ENCODE measurements around the gene STAT1. TPM values are rescaled to one million over a fixed set of nuclear protein-coding genes. Genes with fewer than 3 reads are reported as not detected.

STAT1 gene
- total and polyA plus RNA-seq, 10 of the 15 experiments (the other 5 are each of a cell fraction or from before 2014, with no cell fraction given): 81.8 to 398 (median 307) TPM

- H3K27me3 ChIP-seq (replicated peaks in 1 of 2; ENCODE audit: control insufficient read depth in 2 of 2, insufficient read depth in 2 of 2, low read length in 1 of 2): no peaks in the 10 kb centered on the region
- no peaks in the 10 kb centered on the region; the same call in 1 of the 2 replicates for H3K4me1 ChIP-seq (ENCODE audit: control insufficient read depth, insufficient read depth, low read length)
- H3K4me2 ChIP-seq (ENCODE audit: control insufficient read depth, insufficient read depth): no peak overlapping the region
- 15% methylated on average over 2 of the region's 2 CpGs for whole genome bisulfite sequencing (ENCODE audit: insufficient coverage, insufficient replicate concordance, low lambda C conversion rate, missing lambda C conversion rate)
- ChIA-PET POLR2A (no interaction called here), CTCF (interaction anchor here (0.7 to 2.9 kb wide), 4 partner anchors 16 to 186 kb away, joined by 3 to 13 read pairs (median 8); no protein-coding TSS in a partner anchor), RAD21 (ENCODE audit: unreplicated experiment) (interaction anchor here (0.6 to 2.3 kb wide), 2 partner anchors 68 to 186 kb away, joined by 3 to 8 read pairs; no protein-coding TSS in a partner anchor), SMC1A (ENCODE audit: uncharacterized antibody, unreplicated experiment) (interaction anchor here (0.8 to 2.4 kb wide), 5 partner anchors 13 to 186 kb away, joined by 3 to 8 read pairs (median 5); no protein-coding TSS in a partner anchor)
- H2AFZ ChIP-seq (ENCODE audit: control insufficient read depth, low read depth, low read length): no peak overlapping the region
- H4K20me1 ChIP-seq (ENCODE audit: control insufficient read depth, insufficient read depth): no peaks in the 10 kb centered on the region
- no peak overlapping the region for H3K4me3 ChIP-seq
- intact Hi-C loops (cut with micrococcal nuclease; ENCODE audit: unreplicated experiment) (no loop called here), in situ Hi-C loops (cut with MboI) (no loop called here)
- DNase-seq (ENCODE audit: low read depth, low spot score): no peak
- no peak for ATAC-seq
- no peak for FAIRE-seq
- H3K9ac ChIP-seq (ENCODE audit: control insufficient read depth, insufficient read depth, low read length): no peak overlapping the region
- no peaks in the 10 kb centered on the region for H3K79me2 ChIP-seq (ENCODE audit: control insufficient read depth, insufficient read depth, low read length)
- H3K9me3 ChIP-seq (replicated peaks; ENCODE audit: control insufficient read depth, insufficient read depth, low read length): no peaks in the 10 kb centered on the region
- no TSS peak for BruUV-seq (replicated peaks)
- no peak for TF ChIP-seq KAT2A (conservative IDR thresholded peaks at IDR 0.05; ENCODE audit: control insufficient read depth, low read depth, low read length)
- TF ChIP-seq, protein P1, sequence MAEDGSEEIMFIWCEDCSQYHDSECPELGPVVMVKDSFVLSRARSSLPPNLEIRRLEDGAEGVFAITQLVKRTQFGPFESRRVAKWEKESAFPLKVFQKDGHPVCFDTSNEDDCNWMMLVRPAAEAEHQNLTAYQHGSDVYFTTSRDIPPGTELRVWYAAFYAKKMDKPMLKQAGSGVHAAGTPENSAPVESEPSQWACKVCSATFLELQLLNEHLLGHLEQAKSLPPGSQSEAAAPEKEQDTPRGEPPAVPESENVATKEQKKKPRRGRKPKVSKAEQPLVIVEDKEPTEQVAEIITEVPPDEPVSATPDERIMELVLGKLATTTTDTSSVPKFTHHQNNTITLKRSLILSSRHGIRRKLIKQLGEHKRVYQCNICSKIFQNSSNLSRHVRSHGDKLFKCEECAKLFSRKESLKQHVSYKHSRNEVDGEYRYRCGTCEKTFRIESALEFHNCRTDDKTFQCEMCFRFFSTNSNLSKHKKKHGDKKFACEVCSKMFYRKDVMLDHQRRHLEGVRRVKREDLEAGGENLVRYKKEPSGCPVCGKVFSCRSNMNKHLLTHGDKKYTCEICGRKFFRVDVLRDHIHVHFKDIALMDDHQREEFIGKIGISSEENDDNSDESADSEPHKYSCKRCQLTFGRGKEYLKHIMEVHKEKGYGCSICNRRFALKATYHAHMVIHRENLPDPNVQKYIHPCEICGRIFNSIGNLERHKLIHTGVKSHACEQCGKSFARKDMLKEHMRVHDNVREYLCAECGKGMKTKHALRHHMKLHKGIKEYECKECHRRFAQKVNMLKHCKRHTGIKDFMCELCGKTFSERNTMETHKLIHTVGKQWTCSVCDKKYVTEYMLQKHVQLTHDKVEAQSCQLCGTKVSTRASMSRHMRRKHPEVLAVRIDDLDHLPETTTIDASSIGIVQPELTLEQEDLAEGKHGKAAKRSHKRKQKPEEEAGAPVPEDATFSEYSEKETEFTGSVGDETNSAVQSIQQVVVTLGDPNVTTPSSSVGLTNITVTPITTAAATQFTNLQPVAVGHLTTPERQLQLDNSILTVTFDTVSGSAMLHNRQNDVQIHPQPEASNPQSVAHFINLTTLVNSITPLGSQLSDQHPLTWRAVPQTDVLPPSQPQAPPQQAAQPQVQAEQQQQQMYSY (CRISPR knock-in tag; IDR thresholded peaks at IDR 0.05): no peak
- TF ChIP-seq MYC (IDR thresholded peaks at IDR 0.05; ENCODE audit: insufficient read depth, insufficient read length, insufficient replicate concordance, low read length, severe bottlenecking): no peak
- TF ChIP-seq ZNF24 (IDR thresholded peaks at IDR 0.05): no peak
- TF ChIP-seq RAD21 (IDR thresholded peaks at IDR 0.05; ENCODE audit: insufficient read depth, low read depth, low read length): no peak
- no peak for TF ChIP-seq KDM1A (IDR thresholded peaks at IDR 0.05; ENCODE audit: borderline replicate concordance)
- TF ChIP-seq BACH1 (IDR thresholded peaks at IDR 0.05; ENCODE audit: borderline replicate concordance): no peak
- TF ChIP-seq EZH2 (IDR thresholded peaks at IDR 0.05; ENCODE audit: borderline replicate concordance, control insufficient read depth, low read depth, low read length): no peak
- no peak for TF ChIP-seq IRF4 (IDR thresholded peaks at IDR 0.05; ENCODE audit: low read depth, low read length)
- no peak for TF ChIP-seq RUNX3 (IDR thresholded peaks at IDR 0.05; ENCODE audit: low read length)
- H3K27ac ChIP-seq (ENCODE audit: control insufficient read depth, insufficient read depth): no peak overlapping the region
- H3K36me3 ChIP-seq (ENCODE audit: control insufficient read depth in 2 of 2, insufficient read depth in 2 of 2, low read length in 1 of 2): no peaks in the 10 kb centered on the region
Observed at GRCh38 chr2:191036363-191036762, 22.4 kb upstream of the STAT1 start.

Measured in GM12878 (cell line).